HG03135 (cell line): Measurements from ENCODE around the gene TDRD12.
"Not testable (repeated sequence)": the region's sequence is repeated elsewhere in the genome, so short reads cannot be mapped to it uniquely, and the experiment has no call there.

Experiments
- ATAC-seq: cut with Tn5 transposase; IDR thresholded peaks from one replicate; pipeline ENCODE4 v1.9.1; 2021; ENCODE audit warnings: mild to moderate bottlenecking, moderate library complexity; ENCODE audit not compliant: unreplicated experiment

The TDRD12 gene

GRCh38 chr19:32866061-32866460 lies 146.5 kb downstream of the TDRD12 start:
- no peak for ATAC-seq

GRCh38 chr19:32866564-32867265 lies 147.1 kb downstream of the TDRD12 start:
- ATAC-seq = no peak

GRCh38 chr19:32867436-32867835 lies 147.9 kb downstream of the TDRD12 start:
- ATAC-seq = not testable (repeated sequence)

- no peak for ATAC-seq
Measured at GRCh38 chr19:32868206-32868950, 148.8 kb downstream of the TDRD12 start.

GRCh38 chr19:32869369-32869965 lies 149.9 kb downstream of the TDRD12 start, which contains the start of gene SLC7A9:
TSS of gene SLC7A9 (minus strand) at chr19:32869767. CDS start at chr19:32868534, 1,233 bp downstream.
- no peak for ATAC-seq

GRCh38 chr19:32869966-32870573 lies 150.5 kb downstream of the TDRD12 start:
- no peak for ATAC-seq

- ATAC-seq = no peak
Measured at GRCh38 chr19:32870981-32871451, 151.4 kb downstream of the TDRD12 start.

- ATAC-seq = no peak
Measured at GRCh38 chr19:32872391-32872790, 152.8 kb downstream of the TDRD12 start.

GRCh38 chr19:32873247-32873959 lies 153.8 kb downstream of the TDRD12 start:
- no peak for ATAC-seq

GRCh38 chr19:32874605-32875004 lies 155.0 kb downstream of the TDRD12 start:
- no peak for ATAC-seq

GRCh38 chr19:32875428-32875827 lies 155.9 kb downstream of the TDRD12 start:
- ATAC-seq = no peak

GRCh38 chr19:32876236-32876918 lies 156.8 kb downstream of the TDRD12 start:
- no peak for ATAC-seq

GRCh38 chr19:32876919-32877285 lies 157.3 kb downstream of the TDRD12 start:
- no peak for ATAC-seq
